Upper lobe of left lung (tissue), 6 donors: ENCODE measurements around the gene RESF1. TPM values are rescaled to one million over a fixed set of nuclear protein-coding genes. Genes with fewer than 3 reads are reported as not detected.

Source experiments
- ATAC-seq, 2 donors: fragments of 200-7000 bp; cut with Tn5 transposase; one replicate each; pipeline ENCODE4 v1.9.1; 2022; ENCODE audit warnings: mild to moderate bottlenecking in 2 of 2, moderate library complexity in 2 of 2; ENCODE audit not compliant: low FRiP score in 2 of 2
- DNase-seq, 2 donors: peaks; one replicate each; pipeline ENCODE4 v3.0.0-alpha.2; 2019 to 2020
- H3K27ac ChIP-seq, 4 donors: fragments of 200-600 bp; sonication (generic); one replicate each; pipeline ENCODE4 v1.5.1; 2016 to 2019
- H3K27me3 ChIP-seq, 4 donors: fragments of 200-600 bp; sonication (generic); one replicate each; pipeline ENCODE4 v1.5.1; 2017 to 2019
- H3K36me3 ChIP-seq, 4 donors: fragments of 200-600 bp; sonication (generic); one replicate each; pipeline ENCODE4 v1.5.1; 2016 to 2019
- H3K4me1 ChIP-seq, 4 donors: fragments of 200-600 bp; sonication (generic); one replicate each; pipeline ENCODE4 v1.5.1; 2018 to 2019
- H3K4me3 ChIP-seq, 4 donors: fragments of 200-600 bp; sonication (generic); one replicate each; pipeline ENCODE4 v1.5.1; 2017 to 2019; ENCODE audit warnings: mild to moderate bottlenecking in 2 of 4, moderate library complexity in 1 of 4
- H3K9me3 ChIP-seq, 4 donors: fragments of 200-600 bp; sonication (generic); one replicate each; pipeline ENCODE4 v1.5.1; 2018 to 2019
- EP300 ChIP-seq, 4 donors: sonication (generic); formaldehyde crosslinking; IDR thresholded peaks; one replicate each; pipeline ENCODE4 v1.5.1; 2017; ENCODE audit warnings: antibody characterized with exemption in 4 of 4, control low read depth in 2 of 4
- POLR2A ChIP-seq, 4 donors: fragments of 450-650 bp; IDR thresholded peaks; one replicate each; pipeline ENCODE4 v1.5.1; 2016 to 2017; ENCODE audit warnings: antibody characterized with exemption in 4 of 4, mild to moderate bottlenecking in 2 of 4
- POLR2AphosphoS5 ChIP-seq, 2 donors: sonication (generic); formaldehyde crosslinking; IDR thresholded peaks; one replicate each; pipeline ENCODE4 v1.5.1; 2017; ENCODE audit warnings: antibody characterized with exemption in 2 of 2
- WGBS, 2 donors: methylation state at CpG; one replicate each; pipeline ENCODE4 v1.1.5; 2017 to 2018; 5-methylcytosine and 5-hydroxymethylcytosine counted together
- total RNA-seq, 6 donors: library from RNA; depleted of rRNA in 4 of 6; stranded (reverse); fragments of >200 nt in 4 of 6; gene quantifications; one replicate each; pipeline versions ENCODE4 v1.1.0 to v1.2.1, GENCODE V29; 2016 to 2021
- TF ChIP-seq, protein P1 (sequence below), 6 experiments: fragments of 450-650 bp in 4 of 6; fragments of 200-600 bp in 2 of 6; sonication (generic) in 2 of 6; IDR thresholded peaks; one replicate each; pipeline ENCODE4 v1.5.1; 2016 to 2019; ENCODE audit warnings: antibody characterized with exemption in 6 of 6
- donor health status: DM: no; HTN: no; CAD: no; lungs with moderate emphysema.
- donor health status: DM: no; HTN: yes; CAD: no; lungs with severe emphysema.

RESF1 gene
- total RNA-seq, 6 donors from 2014 or later = 29.7 to 124 (median 64.8) TPM

- TF ChIP-seq, protein P1, sequence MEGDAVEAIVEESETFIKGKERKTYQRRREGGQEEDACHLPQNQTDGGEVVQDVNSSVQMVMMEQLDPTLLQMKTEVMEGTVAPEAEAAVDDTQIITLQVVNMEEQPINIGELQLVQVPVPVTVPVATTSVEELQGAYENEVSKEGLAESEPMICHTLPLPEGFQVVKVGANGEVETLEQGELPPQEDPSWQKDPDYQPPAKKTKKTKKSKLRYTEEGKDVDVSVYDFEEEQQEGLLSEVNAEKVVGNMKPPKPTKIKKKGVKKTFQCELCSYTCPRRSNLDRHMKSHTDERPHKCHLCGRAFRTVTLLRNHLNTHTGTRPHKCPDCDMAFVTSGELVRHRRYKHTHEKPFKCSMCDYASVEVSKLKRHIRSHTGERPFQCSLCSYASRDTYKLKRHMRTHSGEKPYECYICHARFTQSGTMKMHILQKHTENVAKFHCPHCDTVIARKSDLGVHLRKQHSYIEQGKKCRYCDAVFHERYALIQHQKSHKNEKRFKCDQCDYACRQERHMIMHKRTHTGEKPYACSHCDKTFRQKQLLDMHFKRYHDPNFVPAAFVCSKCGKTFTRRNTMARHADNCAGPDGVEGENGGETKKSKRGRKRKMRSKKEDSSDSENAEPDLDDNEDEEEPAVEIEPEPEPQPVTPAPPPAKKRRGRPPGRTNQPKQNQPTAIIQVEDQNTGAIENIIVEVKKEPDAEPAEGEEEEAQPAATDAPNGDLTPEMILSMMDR (IDR thresholded peaks at IDR 0.05) = no peak
- TF ChIP-seq POLR2AphosphoS5 (IDR thresholded peaks at IDR 0.05) = no peak
- no peak for TF ChIP-seq POLR2A (IDR thresholded peaks at IDR 0.05)
- no peak for TF ChIP-seq EP300 (IDR thresholded peaks at IDR 0.05)
- H3K4me3 ChIP-seq = no peak overlapping the region
- no peaks in the 10 kb centered on the region for H3K27me3 ChIP-seq
- no peak overlapping the region for H3K27ac ChIP-seq
- peaks cover 5 to 13% (median 9%) of the 10 kb centered on the region in 4 donors for H3K9me3 ChIP-seq
- peaks cover 0 to 5% (median 1%) of the 10 kb centered on the region in 4 donors for H3K4me1 ChIP-seq
- DNase-seq = no peak
- 97 to 100% methylated on average over 5 of the region's 5 CpGs for WGBS, 2 donors
- no peak for ATAC-seq
- H3K36me3 ChIP-seq = peaks cover 8 to 89% (median 46%) of the 10 kb centered on the region in 4 donors
Observed at GRCh38 chr12:31973818-31974217, 14.6 kb downstream of the RESF1 start.

DNA sequence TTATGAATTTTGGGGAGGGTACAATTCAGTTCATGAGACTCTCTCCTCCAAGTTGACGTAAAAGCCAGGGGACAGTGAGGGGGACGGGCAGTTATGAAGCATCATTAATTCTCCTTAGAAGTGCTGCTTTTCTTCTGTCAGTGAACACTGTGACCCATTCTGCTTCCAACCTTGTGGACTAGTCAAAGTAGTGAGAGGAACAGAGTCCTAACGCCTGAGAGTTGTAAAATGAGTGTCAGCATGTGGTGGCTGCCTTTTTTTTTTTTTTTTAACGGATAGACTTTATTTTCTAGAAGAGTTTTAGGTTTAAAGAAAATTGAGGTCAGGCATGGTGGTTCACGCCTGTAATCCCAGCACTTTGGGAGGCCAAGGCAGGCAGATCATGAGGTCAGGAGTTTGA is 15.5 kb downstream of the RESF1 start:
- Histone ChIP-seq H3K9me3 (peaks cover 5 to 13% (median 9%) of the 10 kb centered on the region in 4 donors), H3K36me3 (peaks cover 11 to 94% (median 53%) of the 10 kb centered on the region in 4 donors)
- ATAC-seq = no peak

GRCh38 chr12:31984806-31985591 is 25.8 kb downstream of the RESF1 start:
- 86 to 94% methylated on average over 13 of the region's 13 CpGs for WGBS, 2 donors
- Histone ChIP-seq H3K27me3 (no peaks in the 10 kb centered on the region), H3K4me1 (no peaks in the 10 kb centered on the region), H3K9me3 (peaks cover 0 to 12% (median 5%) of the 10 kb centered on the region in 4 donors), H3K36me3 (peaks cover 9 to 45% (median 21%) of the 10 kb centered on the region in 4 donors), H3K27ac (no peak overlapping the region), H3K4me3 (no peak overlapping the region)
- no peak for ATAC-seq
- no peak for DNase-seq
- TF ChIP-seq POLR2AphosphoS5 (IDR thresholded peaks at IDR 0.05) (no peak), EP300 (IDR thresholded peaks at IDR 0.05) (no peak), POLR2A (IDR thresholded peaks at IDR 0.05) (no peak)
- TF ChIP-seq, protein P1 (IDR thresholded peaks at IDR 0.05) = no peak

More for the DNA sequence above, 15.5 kb downstream of the RESF1 start:
- DNase-seq = no peak
- Histone ChIP-seq H3K4me1 (no peaks in the 10 kb centered on the region), H3K27me3 (no peaks in the 10 kb centered on the region), H3K27ac (no peak overlapping the region), H3K4me3 (no peak overlapping the region)
- no peak for TF ChIP-seq EP300 (IDR thresholded peaks at IDR 0.05)
- no peak for TF ChIP-seq POLR2A (IDR thresholded peaks at IDR 0.05)
- TF ChIP-seq POLR2AphosphoS5 (IDR thresholded peaks at IDR 0.05) = no peak
- TF ChIP-seq, protein P1 (IDR thresholded peaks at IDR 0.05) = no peak
- 99 to 100% methylated on average over 5 of the region's 5 CpGs for WGBS, 2 donors

- Histone ChIP-seq H3K4me3 (no peak overlapping the region), H3K36me3 (peaks cover 9 to 45% (median 21%) of the 10 kb centered on the region in 4 donors), H3K27ac (no peak overlapping the region), H3K4me1 (no peaks in the 10 kb centered on the region), H3K9me3 (peaks cover 0 to 10% (median 5%) of the 10 kb centered on the region in 4 donors), H3K27me3 (no peaks in the 10 kb centered on the region)
- DNase-seq (no peak), ATAC-seq (no peak)
- TF ChIP-seq POLR2A (IDR thresholded peaks at IDR 0.05) (no peak), EP300 (IDR thresholded peaks at IDR 0.05) (no peak), POLR2AphosphoS5 (IDR thresholded peaks at IDR 0.05) (no peak)
- TF ChIP-seq, protein P1 (IDR thresholded peaks at IDR 0.05) = no peak
- WGBS, 2 donors = 74% methylated on average over 4 of the region's 4 CpGs
Observed at GRCh38 chr12:31985832-31986231, 26.6 kb downstream of the RESF1 start.
